Astrocyte (in vitro differentiated cells and primary cell): Measurements from ENCODE around the gene SP3. TPM values are rescaled to one million over a fixed set of nuclear protein-coding genes. Genes with fewer than 3 reads are reported as not detected.

Experiments
- DNase-seq: peaks from one replicate; pipeline ENCODE4 v3.0.0-alpha.2; 2010; ENCODE audit warnings: low read depth
- FAIRE-seq: peaks from 2 replicates; lab custom pipeline; 2011; peaks lifted over from hg19 to GRCh38; lab: Jason Lieb, UNC
- H2AFZ ChIP-seq: 2 replicates; pipeline ENCODE4 v1.6.0; 2012; ENCODE audit warnings: low read depth, low read length, inconsistent platforms
- H3K27ac ChIP-seq: 2 replicates; pipeline ENCODE4 v1.5.1; 2011; ENCODE audit warnings: low read depth, low read length, inconsistent platforms
- H3K27me3 ChIP-seq: 2 replicates; pipeline ENCODE4 v1.6.0; 2011; ENCODE audit warnings: low read length, inconsistent platforms; ENCODE audit not compliant: insufficient read depth
- H3K36me3 ChIP-seq: 2 replicates; pipeline ENCODE4 v1.5.1; 2011; ENCODE audit warnings: low read length, inconsistent platforms; ENCODE audit not compliant: insufficient read depth
- H3K4me1 ChIP-seq: 2 replicates; pipeline ENCODE4 v1.5.1; 2011; ENCODE audit warnings: low read length, inconsistent platforms; ENCODE audit not compliant: insufficient read depth
- H3K4me2 ChIP-seq: 2 replicates; pipeline ENCODE4 v1.6.0; 2012; ENCODE audit warnings: low read length, inconsistent platforms
- H3K4me3 ChIP-seq: 2 replicates; pipeline ENCODE4 v1.5.1; 2011; ENCODE audit warnings: low read depth, mild to moderate bottlenecking, low read length, inconsistent platforms; ENCODE audit not compliant: insufficient read depth
- H3K79me2 ChIP-seq: 2 replicates; pipeline ENCODE4 v1.6.0; 2012; ENCODE audit warnings: mild to moderate bottlenecking, low read length, inconsistent platforms; ENCODE audit not compliant: insufficient read depth
- H3K9ac ChIP-seq: 2 replicates; pipeline ENCODE4 v1.6.0; 2012; ENCODE audit warnings: mild to moderate bottlenecking, low read length, inconsistent platforms
- H3K9me3 ChIP-seq: 2 replicates; pipeline ENCODE4 v1.5.1; 2012; ENCODE audit warnings: low read depth, mild to moderate bottlenecking, low read length, inconsistent platforms; ENCODE audit not compliant: insufficient read depth
- H4K20me1 ChIP-seq: 2 replicates; pipeline ENCODE4 v1.6.0; 2012; ENCODE audit warnings: low read length, inconsistent platforms; ENCODE audit not compliant: insufficient read depth
- H3K27ac Mint-ChIP-seq: one replicate; pipeline ENCODE4 v1.8.0; 2021; ENCODE audit warnings: mild to moderate bottlenecking, mixed read lengths; ENCODE audit not compliant: unreplicated experiment
- H3K27me3 Mint-ChIP-seq: one replicate; pipeline ENCODE4 v1.8.0; 2021; ENCODE audit warnings: low read depth, mixed read lengths; ENCODE audit not compliant: unreplicated experiment
- H3K36me3 Mint-ChIP-seq: one replicate; pipeline ENCODE4 v1.8.0; 2021; ENCODE audit warnings: low read depth, mixed read lengths; ENCODE audit not compliant: unreplicated experiment
- H3K4me1 Mint-ChIP-seq: one replicate; pipeline ENCODE4 v1.8.0; 2021; ENCODE audit warnings: low read depth, mixed read lengths; ENCODE audit not compliant: unreplicated experiment
- H3K4me3 Mint-ChIP-seq: one replicate; pipeline ENCODE4 v1.8.0; 2021; ENCODE audit warnings: mild to moderate bottlenecking, moderate library complexity, mixed read lengths; ENCODE audit not compliant: unreplicated experiment
- H3K9me3 Mint-ChIP-seq: one replicate; pipeline ENCODE4 v1.8.0; 2021; ENCODE audit warnings: mild to moderate bottlenecking, mixed read lengths; ENCODE audit not compliant: unreplicated experiment
- CTCF ChIP-seq: IDR thresholded peaks from 2 replicates; pipeline ENCODE4 v1.5.1; 2011; ENCODE audit warnings: low read depth, mild to moderate bottlenecking, inconsistent platforms, low read length, moderate library complexity; ENCODE audit not compliant: insufficient read depth
- EZH2 ChIP-seq: IDR thresholded peaks from 2 replicates; pipeline ENCODE4 v1.6.1; 2012; ENCODE audit warnings: mild to moderate bottlenecking, low read length, inconsistent platforms; ENCODE audit not compliant: insufficient read depth
- total RNA-seq: library from RNA; stranded (reverse); gene quantifications from 2 replicates; pipeline ENCODE4 v1.2.1, GENCODE V29; 2021

Gene SP3
- total RNA-seq, 1 donor from 2014 or later: 59.6 TPM

GRCh38 chr2:173866874-173867618 lies 98.1 kb downstream of the SP3 start:
- Histone ChIP-seq H3K9me3 (no peaks in the 10 kb centered on the region), H3K9ac (no peak overlapping the region), H2AFZ (no peak overlapping the region), H3K27me3 (peaks cover 14% of the 10 kb centered on the region), H3K36me3 (no peaks in the 10 kb centered on the region), H3K79me2 (no peaks in the 10 kb centered on the region), H3K4me3 (no peak overlapping the region), H3K4me1 (no peaks in the 10 kb centered on the region), H3K4me2 (no peak overlapping the region), H3K27ac (no peak overlapping the region), H4K20me1 (no peaks in the 10 kb centered on the region)
- H3K4me3 Mint-ChIP-seq: no peak overlapping the region
- H3K9me3 Mint-ChIP-seq: no peaks in the 10 kb centered on the region
- H3K36me3 Mint-ChIP-seq: no peaks in the 10 kb centered on the region
- DNase-seq (no peak), FAIRE-seq (no peak)
- H3K4me1 Mint-ChIP-seq: no peaks in the 10 kb centered on the region
- TF ChIP-seq EZH2 (no peak), CTCF (no peak)
- peaks cover 20% of the 10 kb centered on the region for H3K27me3 Mint-ChIP-seq
- H3K27ac Mint-ChIP-seq: no peak overlapping the region

- H3K4me1 Mint-ChIP-seq: no peaks in the 10 kb centered on the region
- no peak overlapping the region for H3K9ac ChIP-seq
Measured at GRCh38 chr2:173865971-173866873, 99.0 kb downstream of the SP3 start.

More at GRCh38 chr2:173865971-173866873, 99.0 kb downstream of the SP3 start:
- TF ChIP-seq EZH2 (no peak), CTCF (no peak)
- no peak overlapping the region for H3K27ac ChIP-seq
- no peaks in the 10 kb centered on the region for H3K79me2 ChIP-seq
- no peak overlapping the region for H2AFZ ChIP-seq
- Mint-ChIP-seq H3K36me3 (no peaks in the 10 kb centered on the region), H3K27ac (no peak overlapping the region), H3K9me3 (peaks cover 2% of the 10 kb centered on the region), H3K27me3 (peaks cover 20% of the 10 kb centered on the region), H3K4me3 (no peak overlapping the region)
- H3K36me3 ChIP-seq: no peaks in the 10 kb centered on the region
- H4K20me1 ChIP-seq: no peaks in the 10 kb centered on the region
- H3K4me3 ChIP-seq: no peak overlapping the region
- DNase-seq: no peak
- no peak overlapping the region for H3K4me2 ChIP-seq
- no peaks in the 10 kb centered on the region for H3K9me3 ChIP-seq
- no peaks in the 10 kb centered on the region for H3K4me1 ChIP-seq
- H3K27me3 ChIP-seq: peaks cover 14% of the 10 kb centered on the region
- no peak for FAIRE-seq
